Measurements from ENCODE around the gene PLEKHG4. TPM values are rescaled to one million over a fixed set of nuclear protein-coding genes. Genes with fewer than 3 reads are reported as not detected.

Gene PLEKHG4
- total RNA-seq, 1 donor: 24.3 TPM

GRCh38 chr16:67246081-67246755 is 33.1 kb upstream of the PLEKHG4 start:
- peak; percentile 41 for TF ChIP-seq CTCF (IDR thresholded peaks at IDR 0.05; ENCODE audit: insufficient read depth, low read length)
- H3K4me3 ChIP-seq (ENCODE audit: low read depth, low read length): peak overlapping the region; percentile 83
- DNase-seq (ENCODE audit: low read depth): peak; percentile 77

GRCh38 chr16:67246756-67247191 is 32.6 kb upstream of the PLEKHG4 start:
- TF ChIP-seq CTCF (IDR thresholded peaks at IDR 0.05; ENCODE audit: insufficient read depth, low read length): peak; percentile 15
- DNase-seq (ENCODE audit: low read depth): no peak
- peak overlapping the region; percentile 83 for H3K4me3 ChIP-seq (ENCODE audit: low read depth, low read length)

- peak; percentile 92 for DNase-seq (ENCODE audit: low read depth)
- peak within 1 kb of the TSS; percentile 83 for H3K4me3 ChIP-seq (ENCODE audit: low read depth, low read length)
- no peak for TF ChIP-seq CTCF (IDR thresholded peaks at IDR 0.05; ENCODE audit: insufficient read depth, low read length)
Measured at GRCh38 chr16:67247192-67248072, 31.9 kb upstream of the PLEKHG4 start, which contains the start of gene FHOD1. TSS of gene FHOD1 (minus strand) at chr16:67247481. CDS start at chr16:67247410, 71 bp downstream.

- no peak for DNase-seq (ENCODE audit: low read depth)
- H3K4me3 ChIP-seq (ENCODE audit: low read depth, low read length): peak overlapping the region; percentile 65
- TF ChIP-seq CTCF (IDR thresholded peaks at IDR 0.05; ENCODE audit: insufficient read depth, low read length): no peak
Measured at GRCh38 chr16:67248073-67248400, 31.3 kb upstream of the PLEKHG4 start.

- peak within 1 kb of the TSS; percentile 65 for H3K4me3 ChIP-seq (ENCODE audit: low read depth, low read length)
- TF ChIP-seq CTCF (IDR thresholded peaks at IDR 0.05; ENCODE audit: insufficient read depth, low read length): no peak
- no peak for DNase-seq (ENCODE audit: low read depth)
Measured at GRCh38 chr16:67248401-67249177, 30.7 kb upstream of the PLEKHG4 start, which contains the start of gene SLC9A5. TSS of gene SLC9A5 (plus strand) at chr16:67248979. CDS start at chr16:67249015, 36 bp downstream.
